ENCODE data around the gene ACADL. TPM values are rescaled to one million over a fixed set of nuclear protein-coding genes. Genes with fewer than 3 reads are reported as not detected.
A peak's percentile ranks its signal among the peaks of the same experiment; 100 is the strongest.

Gene ACADL
- total and polyA plus RNA-seq, 9 donors, result 3.4 to 9.1 (median 5.8) TPM

DNA sequence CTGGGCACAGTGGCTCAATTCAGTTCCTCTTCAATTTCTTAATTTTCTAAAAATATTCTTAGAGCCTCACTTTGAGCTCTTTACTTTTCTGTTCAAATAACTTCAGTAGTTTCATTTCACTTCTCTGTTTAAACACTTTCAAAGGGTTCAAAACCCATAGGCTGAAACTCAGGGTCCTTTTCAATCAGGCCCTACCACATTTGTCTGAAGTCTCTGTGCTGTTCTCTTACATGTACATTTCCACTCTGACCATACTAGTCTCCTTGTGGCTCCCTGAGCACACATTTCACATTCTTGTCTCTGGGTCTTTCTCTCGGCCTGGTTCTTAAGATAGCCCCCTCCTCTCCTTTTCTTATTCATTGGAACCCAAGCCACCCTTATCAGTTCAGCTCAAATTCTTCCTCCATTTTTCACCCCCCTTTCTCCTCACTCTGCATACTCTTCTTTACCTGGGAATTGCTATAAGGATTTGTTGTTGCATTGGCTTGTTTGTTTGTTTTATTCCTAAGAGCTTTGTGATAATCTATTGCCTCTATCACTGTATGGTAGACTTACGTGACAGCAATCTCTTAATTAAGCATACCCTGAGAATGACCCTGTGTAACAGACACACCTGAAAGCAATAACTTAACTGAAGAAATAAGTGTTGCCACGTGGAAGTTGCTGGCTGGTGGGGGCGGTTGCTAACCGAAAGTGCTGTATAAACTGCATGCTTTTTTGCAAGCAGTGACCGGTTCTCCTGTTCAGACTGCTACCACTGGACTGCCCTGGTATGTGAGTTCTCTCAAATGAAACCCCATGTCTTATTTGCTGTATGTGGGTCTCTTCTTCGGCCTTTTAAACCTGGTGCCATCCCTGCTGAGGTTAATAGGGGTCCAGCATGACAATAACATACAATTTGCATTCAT, 27.7 kb upstream of the ACADL start:
- Histone ChIP-seq H3K27ac (ENCODE audit: low read length) (no peak overlapping the region), H3K36me3 (ENCODE audit: control insufficient read depth, insufficient read depth, low read length) (no peaks in the 10 kb centered on the region), H3K27me3 (ENCODE audit: control insufficient read depth, insufficient read depth, low read length) (no peaks in the 10 kb centered on the region), H3K4me1 (ENCODE audit: control insufficient read depth, insufficient read depth, low read length) (no peaks in the 10 kb centered on the region), H3K4me3 (ENCODE audit: low read length) (no peak overlapping the region), H3K9me3 (replicated peaks; ENCODE audit: control insufficient read depth, low read depth, low read length) (no peaks in the 10 kb centered on the region)
- 41% methylated on average over 2 of the region's 7 CpGs for WGBS (ENCODE audit: insufficient coverage)
- no peak for DNase-seq

DNA sequence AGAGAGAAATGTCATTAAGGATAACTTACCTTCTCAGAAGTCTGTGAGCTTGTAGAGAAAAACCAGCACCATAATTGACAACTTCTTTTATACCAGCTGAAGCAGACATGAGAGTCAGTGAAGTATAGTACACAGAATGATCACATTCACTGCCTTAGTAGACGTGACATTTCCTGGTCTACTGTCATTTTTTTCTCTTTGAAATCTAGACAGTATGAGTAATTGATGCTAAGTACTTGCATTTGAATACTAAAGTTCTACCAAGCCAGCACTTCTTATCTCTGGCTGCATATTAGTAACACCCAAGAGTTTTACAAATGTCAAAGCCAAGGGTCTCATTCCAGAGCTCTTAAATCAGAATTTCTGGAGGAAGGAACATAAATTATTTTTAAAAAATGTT, 25.4 kb upstream of the ACADL start:
- H3K4me3 ChIP-seq (ENCODE audit: low read length), result no peak overlapping the region
- H3K9me3 ChIP-seq (replicated peaks; ENCODE audit: control insufficient read depth, low read depth, low read length), result no peaks in the 10 kb centered on the region
- no peak for DNase-seq
- H3K27ac ChIP-seq (ENCODE audit: low read length), result no peak overlapping the region
- H3K36me3 ChIP-seq (ENCODE audit: control insufficient read depth, insufficient read depth, low read length), result no peaks in the 10 kb centered on the region
- WGBS (ENCODE audit: insufficient coverage), result no CpG with 5 or more reads among the region's 1 CpG
- H3K27me3 ChIP-seq (ENCODE audit: control insufficient read depth, insufficient read depth, low read length), result no peaks in the 10 kb centered on the region
- H3K4me1 ChIP-seq (ENCODE audit: control insufficient read depth, insufficient read depth, low read length), result no peaks in the 10 kb centered on the region

DNA sequence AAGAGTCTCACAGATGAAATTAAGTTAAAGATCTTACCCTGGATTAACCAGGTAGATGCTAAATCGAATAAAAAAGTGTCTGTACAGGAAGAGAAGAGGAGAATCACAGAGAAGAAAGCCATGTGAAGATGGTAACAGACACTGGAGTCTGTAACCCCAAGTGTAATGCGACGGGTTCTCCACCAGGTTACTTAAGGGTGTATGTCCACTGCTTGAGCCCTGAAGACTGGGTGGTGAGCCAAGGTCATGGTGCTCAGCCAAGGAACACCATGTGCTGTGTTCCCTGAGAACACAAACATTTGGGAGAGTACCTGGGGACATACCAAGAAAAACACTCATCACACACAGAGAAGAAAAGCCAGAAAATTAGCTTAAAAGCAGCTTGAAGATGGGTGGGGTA, 8.2 kb upstream of the ACADL start:
- WGBS (ENCODE audit: insufficient coverage), result 79% methylated on average over 3 of the region's 3 CpGs

DNA sequence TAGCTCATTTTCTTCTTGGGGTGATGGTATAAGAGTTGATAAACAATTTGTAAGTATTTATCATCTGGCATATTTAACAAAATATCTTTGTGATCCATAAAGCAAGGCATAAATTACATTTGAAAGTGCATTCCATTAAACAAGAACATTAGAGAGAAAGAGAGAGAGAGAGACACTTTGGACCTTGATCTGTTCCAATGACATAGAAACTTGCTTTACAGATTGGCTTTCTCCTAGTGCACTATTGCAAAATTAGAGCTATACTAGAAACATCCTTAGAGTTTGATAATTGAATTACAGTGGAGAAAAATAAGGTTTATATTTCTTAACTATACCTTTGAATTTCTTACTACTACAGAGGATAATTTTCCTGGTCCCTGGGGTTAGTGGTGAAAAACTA, 5.7 kb upstream of the ACADL start:
- H3K9me3 ChIP-seq (replicated peaks; ENCODE audit: control insufficient read depth, low read depth, low read length), result no peaks in the 10 kb centered on the region
- no peaks in the 10 kb centered on the region for H3K4me1 ChIP-seq (ENCODE audit: control insufficient read depth, insufficient read depth, low read length)
- DNase-seq, result no peak
- H3K4me3 ChIP-seq (ENCODE audit: low read length), result no peak overlapping the region
- no peak overlapping the region for H3K27ac ChIP-seq (ENCODE audit: low read length)
- H3K27me3 ChIP-seq (ENCODE audit: control insufficient read depth, insufficient read depth, low read length), result no peaks in the 10 kb centered on the region
- H3K36me3 ChIP-seq (ENCODE audit: control insufficient read depth, insufficient read depth, low read length), result no peaks in the 10 kb centered on the region

More for the DNA sequence above, 8.2 kb upstream of the ACADL start:
- no peaks in the 10 kb centered on the region for H3K27me3 ChIP-seq (ENCODE audit: control insufficient read depth, insufficient read depth, low read length)
- no peak overlapping the region for H3K4me3 ChIP-seq (ENCODE audit: low read length)
- H3K36me3 ChIP-seq (ENCODE audit: control insufficient read depth, insufficient read depth, low read length), result no peaks in the 10 kb centered on the region
- no peaks in the 10 kb centered on the region for H3K9me3 ChIP-seq (replicated peaks; ENCODE audit: control insufficient read depth, low read depth, low read length)
- H3K4me1 ChIP-seq (ENCODE audit: control insufficient read depth, insufficient read depth, low read length), result no peaks in the 10 kb centered on the region
- no peak for DNase-seq
- H3K27ac ChIP-seq (ENCODE audit: low read length), result no peak overlapping the region

GRCh38 chr2:210230518-210230917, 5.3 kb upstream of the ACADL start:
- no peak overlapping the region for H3K4me3 ChIP-seq (ENCODE audit: low read length)
- H3K36me3 ChIP-seq (ENCODE audit: control insufficient read depth, insufficient read depth, low read length), result no peaks in the 10 kb centered on the region
- peaks cover 3% of the 10 kb centered on the region for H3K27me3 ChIP-seq (ENCODE audit: control insufficient read depth, insufficient read depth, low read length)
- no peak for DNase-seq
- H3K4me1 ChIP-seq (ENCODE audit: control insufficient read depth, insufficient read depth, low read length), result no peaks in the 10 kb centered on the region
- H3K9me3 ChIP-seq (replicated peaks; ENCODE audit: control insufficient read depth, low read depth, low read length), result no peaks in the 10 kb centered on the region
- WGBS (ENCODE audit: insufficient coverage), result 100% methylated on average over 1 of the region's 2 CpGs
- H3K27ac ChIP-seq (ENCODE audit: low read length), result no peak overlapping the region

GRCh38 chr2:210228586-210228985, 3.3 kb upstream of the ACADL start:
- H3K27me3 ChIP-seq (ENCODE audit: control insufficient read depth, insufficient read depth, low read length), result peaks cover 18% of the 10 kb centered on the region
- 93% methylated on average over 7 of the region's 7 CpGs for WGBS (ENCODE audit: insufficient coverage)
- H3K4me1 ChIP-seq (ENCODE audit: control insufficient read depth, insufficient read depth, low read length), result no peaks in the 10 kb centered on the region
- no peak overlapping the region for H3K27ac ChIP-seq (ENCODE audit: low read length)
- H3K9me3 ChIP-seq (replicated peaks; ENCODE audit: control insufficient read depth, low read depth, low read length), result no peaks in the 10 kb centered on the region
- no peak overlapping the region for H3K4me3 ChIP-seq (ENCODE audit: low read length)
- H3K36me3 ChIP-seq (ENCODE audit: control insufficient read depth, insufficient read depth, low read length), result no peaks in the 10 kb centered on the region
- DNase-seq, result no peak

GRCh38 chr2:210227290-210228088, 2.2 kb upstream of the ACADL start:
- Histone ChIP-seq H3K4me3 (ENCODE audit: low read length) (no peak overlapping the region), H3K27ac (ENCODE audit: low read length) (no peak overlapping the region), H3K36me3 (ENCODE audit: control insufficient read depth, insufficient read depth, low read length) (no peaks in the 10 kb centered on the region), H3K4me1 (ENCODE audit: control insufficient read depth, insufficient read depth, low read length) (no peaks in the 10 kb centered on the region), H3K9me3 (replicated peaks; ENCODE audit: control insufficient read depth, low read depth, low read length) (no peaks in the 10 kb centered on the region), H3K27me3 (ENCODE audit: control insufficient read depth, insufficient read depth, low read length) (peaks cover 18% of the 10 kb centered on the region)
- no peak for DNase-seq
- 60% methylated on average over 1 of the region's 4 CpGs for WGBS (ENCODE audit: insufficient coverage)

- no CpG with 5 or more reads among the region's 2 CpGs for WGBS (ENCODE audit: insufficient coverage)
These were observed 976 bp upstream of the ACADL start for GRCh38 chr2:210226223-210226622.

GRCh38 chr2:210224591-210224940, 681 bp downstream of the ACADL start:
- no peak for DNase-seq
- 9% methylated on average over 23 of the region's 24 CpGs for WGBS (ENCODE audit: insufficient coverage)
- no peaks in the 10 kb centered on the region for H3K4me1 ChIP-seq (ENCODE audit: control insufficient read depth, insufficient read depth, low read length)
- H3K4me3 ChIP-seq (ENCODE audit: low read length), result peak overlapping the region; percentile 68
- H3K27ac ChIP-seq (ENCODE audit: low read length), result peak overlapping the region; percentile 71
- H3K27me3 ChIP-seq (ENCODE audit: control insufficient read depth, insufficient read depth, low read length), result peaks cover 21% of the 10 kb centered on the region
- H3K9me3 ChIP-seq (replicated peaks; ENCODE audit: control insufficient read depth, low read depth, low read length), result no peaks in the 10 kb centered on the region
- no peaks in the 10 kb centered on the region for H3K36me3 ChIP-seq (ENCODE audit: control insufficient read depth, insufficient read depth, low read length)

More at GRCh38 chr2:210226223-210226622, 976 bp upstream of the ACADL start:
- H3K36me3 ChIP-seq (ENCODE audit: control insufficient read depth, insufficient read depth, low read length), result no peaks in the 10 kb centered on the region
- no peaks in the 10 kb centered on the region for H3K4me1 ChIP-seq (ENCODE audit: control insufficient read depth, insufficient read depth, low read length)
- no peaks in the 10 kb centered on the region for H3K9me3 ChIP-seq (replicated peaks; ENCODE audit: control insufficient read depth, low read depth, low read length)
- no peak overlapping the region for H3K4me3 ChIP-seq (ENCODE audit: low read length)
- no peak overlapping the region for H3K27ac ChIP-seq (ENCODE audit: low read length)
- no peak for DNase-seq
- peaks cover 21% of the 10 kb centered on the region for H3K27me3 ChIP-seq (ENCODE audit: control insufficient read depth, insufficient read depth, low read length)

- no peaks in the 10 kb centered on the region for H3K9me3 ChIP-seq (replicated peaks; ENCODE audit: control insufficient read depth, low read depth, low read length)
- H3K4me3 ChIP-seq (ENCODE audit: low read length), result no peak overlapping the region
- no peak for DNase-seq
- H3K4me1 ChIP-seq (ENCODE audit: control insufficient read depth, insufficient read depth, low read length), result no peaks in the 10 kb centered on the region
- no peak overlapping the region for H3K27ac ChIP-seq (ENCODE audit: low read length)
- H3K36me3 ChIP-seq (ENCODE audit: control insufficient read depth, insufficient read depth, low read length), result no peaks in the 10 kb centered on the region
- no peaks in the 10 kb centered on the region for H3K27me3 ChIP-seq (ENCODE audit: control insufficient read depth, insufficient read depth, low read length)
- WGBS (ENCODE audit: insufficient coverage), result 14% methylated on average over 1 of the region's 1 CpG
These were observed 10.1 kb downstream of the ACADL start for GRCh38 chr2:210215120-210215519.
